ENCODE results near the gene ANKS6. TPM values are rescaled to one million over a fixed set of nuclear protein-coding genes. Genes with fewer than 3 reads are reported as not detected.

Gene ANKS6
- total RNA-seq, 4 donors from 2014 or later = 42.2 to 56.6 (median 49.9) TPM

DNA sequence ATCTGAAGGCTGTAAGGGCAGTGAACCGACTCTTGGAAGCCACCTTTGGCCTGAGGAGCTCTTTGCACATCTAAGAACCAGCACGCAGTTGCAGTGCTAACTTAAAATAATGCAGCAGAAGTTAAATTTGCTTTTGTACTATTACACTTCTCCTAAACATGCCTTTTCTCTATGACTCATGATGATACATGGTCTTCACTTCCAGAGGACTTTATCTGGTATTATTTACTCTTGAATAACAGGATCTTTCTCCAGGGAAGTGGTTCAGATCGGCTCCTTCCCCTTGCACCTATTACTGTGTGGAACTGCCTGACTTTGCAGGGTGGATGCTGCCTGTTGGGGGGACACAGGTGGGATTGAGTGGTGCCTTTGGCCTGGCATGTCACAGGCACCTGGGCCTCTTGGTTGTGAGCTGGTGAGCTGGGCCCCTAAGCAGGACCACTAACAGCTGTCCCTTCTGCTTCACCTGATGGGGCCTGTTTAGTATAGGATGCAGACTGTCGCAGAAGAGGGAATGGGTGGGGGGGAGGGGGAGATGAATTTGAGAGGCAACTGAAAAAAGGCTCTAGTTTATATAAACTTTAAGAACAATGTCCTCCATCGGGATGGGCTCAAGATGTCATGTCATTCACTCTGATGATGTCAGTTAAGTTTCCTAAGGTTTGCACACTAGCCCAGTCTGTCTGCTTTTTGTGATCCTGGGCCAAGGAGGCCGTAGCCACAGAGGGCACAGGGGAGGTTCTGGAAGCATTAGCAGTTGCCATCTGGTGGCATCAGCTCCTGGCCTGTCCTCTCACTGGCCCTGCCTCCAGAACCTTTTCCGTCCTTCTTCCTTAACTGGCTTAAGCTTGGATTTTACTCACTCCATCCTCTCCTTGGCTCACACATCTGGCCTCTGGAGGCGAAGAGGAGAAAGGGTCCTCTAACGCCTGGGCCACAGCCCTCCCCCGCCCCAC lies 53.8 kb downstream of the ANKS6 start:
- Histone ChIP-seq H3K4me3 (replicated peaks in 1 of 3) (no peak overlapping the region), H3K27ac (no peak overlapping the region), H3K27me3 (no peaks in the 10 kb centered on the region), H3K36me3 (peaks cover 9 to 11% of the 10 kb centered on the region in 2 donors), H3K4me1 (no peaks in the 10 kb centered on the region), H3K9me3 (no peaks in the 10 kb centered on the region)
- TF ChIP-seq, protein P1, sequence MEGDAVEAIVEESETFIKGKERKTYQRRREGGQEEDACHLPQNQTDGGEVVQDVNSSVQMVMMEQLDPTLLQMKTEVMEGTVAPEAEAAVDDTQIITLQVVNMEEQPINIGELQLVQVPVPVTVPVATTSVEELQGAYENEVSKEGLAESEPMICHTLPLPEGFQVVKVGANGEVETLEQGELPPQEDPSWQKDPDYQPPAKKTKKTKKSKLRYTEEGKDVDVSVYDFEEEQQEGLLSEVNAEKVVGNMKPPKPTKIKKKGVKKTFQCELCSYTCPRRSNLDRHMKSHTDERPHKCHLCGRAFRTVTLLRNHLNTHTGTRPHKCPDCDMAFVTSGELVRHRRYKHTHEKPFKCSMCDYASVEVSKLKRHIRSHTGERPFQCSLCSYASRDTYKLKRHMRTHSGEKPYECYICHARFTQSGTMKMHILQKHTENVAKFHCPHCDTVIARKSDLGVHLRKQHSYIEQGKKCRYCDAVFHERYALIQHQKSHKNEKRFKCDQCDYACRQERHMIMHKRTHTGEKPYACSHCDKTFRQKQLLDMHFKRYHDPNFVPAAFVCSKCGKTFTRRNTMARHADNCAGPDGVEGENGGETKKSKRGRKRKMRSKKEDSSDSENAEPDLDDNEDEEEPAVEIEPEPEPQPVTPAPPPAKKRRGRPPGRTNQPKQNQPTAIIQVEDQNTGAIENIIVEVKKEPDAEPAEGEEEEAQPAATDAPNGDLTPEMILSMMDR (IDR thresholded peaks at IDR 0.05) = no peak
- no peak for TF ChIP-seq POLR2A (IDR thresholded peaks at IDR 0.05)
- 90 to 92% methylated on average over 9 of the region's 10 CpGs for WGBS, 2 donors
- no peak for DNase-seq
- intact Hi-C loops (cut with DNase I) = no loop called here

DNA sequence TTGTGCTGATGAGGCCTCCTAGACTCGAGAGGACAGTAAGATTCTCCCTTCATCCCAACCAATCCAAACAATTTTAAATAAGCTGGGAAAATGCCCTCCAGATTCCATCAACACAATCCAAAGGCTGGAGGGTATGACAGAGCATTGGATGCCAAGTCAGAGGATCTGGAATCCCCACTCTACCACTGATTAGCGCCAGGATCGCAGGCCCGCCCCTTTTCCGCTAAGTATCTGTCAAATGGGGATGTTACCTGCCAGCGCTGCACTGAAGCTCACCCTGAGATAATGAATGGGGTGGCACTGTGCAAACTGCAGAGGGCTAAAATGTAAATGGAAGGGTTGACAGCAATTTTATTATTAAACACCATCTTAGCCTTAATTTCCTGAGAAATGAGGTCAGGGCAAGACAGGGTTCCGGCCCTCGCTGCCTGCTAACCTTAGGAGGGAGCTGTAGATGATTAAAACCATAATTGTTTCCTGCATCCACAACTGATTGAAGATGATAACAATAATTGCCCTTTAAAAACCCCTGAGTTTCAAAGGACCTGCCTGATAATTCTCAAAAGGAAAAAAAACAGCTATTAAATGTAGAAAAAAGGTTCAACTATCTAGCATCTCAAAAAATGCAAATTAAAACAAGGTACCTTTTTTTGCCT lies 56.0 kb downstream of the ANKS6 start:
- Histone ChIP-seq H3K36me3 (peaks cover 18 to 21% of the 10 kb centered on the region in 2 donors), H3K27ac (no peak overlapping the region), H3K9me3 (no peaks in the 10 kb centered on the region), H3K27me3 (no peaks in the 10 kb centered on the region), H3K4me1 (no peaks in the 10 kb centered on the region), H3K4me3 (replicated peaks in 1 of 3) (no peak overlapping the region)
- no peak for DNase-seq
- intact Hi-C loops (cut with DNase I) = no loop called here
- 87 to 95% methylated on average over 8 of the region's 8 CpGs for WGBS, 2 donors
- TF ChIP-seq, protein P1 (IDR thresholded peaks at IDR 0.05) = no peak
- no peak for TF ChIP-seq POLR2A (IDR thresholded peaks at IDR 0.05)

DNA sequence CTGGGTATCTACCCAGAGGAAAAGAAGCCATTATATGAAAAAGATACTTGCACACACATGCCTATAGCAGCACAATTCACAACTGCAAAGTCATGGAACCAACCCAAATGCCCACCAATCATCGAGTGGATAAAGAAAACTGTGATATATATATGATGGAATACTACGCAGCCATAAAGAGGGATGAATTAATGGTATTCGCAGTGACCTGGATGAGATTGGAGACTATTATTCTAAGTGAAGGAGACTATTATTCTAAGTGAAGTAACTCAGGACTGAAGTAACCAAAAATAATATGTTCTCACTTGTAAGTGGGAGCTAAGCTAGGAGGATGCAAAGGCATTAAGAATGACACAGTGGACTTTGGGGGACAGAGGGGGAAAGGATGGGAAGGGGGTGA lies 57.6 kb downstream of the ANKS6 start:
- no peaks in the 10 kb centered on the region for H3K4me1 ChIP-seq
- no peak overlapping the region for H3K4me3 ChIP-seq (replicated peaks in 1 of 3)
- 97 to 98% methylated on average over 3 of the region's 3 CpGs for WGBS, 2 donors
- intact Hi-C loops (cut with DNase I) = no loop called here
- H3K9me3 ChIP-seq = no peaks in the 10 kb centered on the region
- peaks cover 18 to 21% of the 10 kb centered on the region in 2 donors for H3K36me3 ChIP-seq
- TF ChIP-seq, protein P1 (IDR thresholded peaks at IDR 0.05) = no peak
- TF ChIP-seq POLR2A (IDR thresholded peaks at IDR 0.05) = no peak
- H3K27ac ChIP-seq = no peak overlapping the region
- no peaks in the 10 kb centered on the region for H3K27me3 ChIP-seq
- DNase-seq = no peak

DNA sequence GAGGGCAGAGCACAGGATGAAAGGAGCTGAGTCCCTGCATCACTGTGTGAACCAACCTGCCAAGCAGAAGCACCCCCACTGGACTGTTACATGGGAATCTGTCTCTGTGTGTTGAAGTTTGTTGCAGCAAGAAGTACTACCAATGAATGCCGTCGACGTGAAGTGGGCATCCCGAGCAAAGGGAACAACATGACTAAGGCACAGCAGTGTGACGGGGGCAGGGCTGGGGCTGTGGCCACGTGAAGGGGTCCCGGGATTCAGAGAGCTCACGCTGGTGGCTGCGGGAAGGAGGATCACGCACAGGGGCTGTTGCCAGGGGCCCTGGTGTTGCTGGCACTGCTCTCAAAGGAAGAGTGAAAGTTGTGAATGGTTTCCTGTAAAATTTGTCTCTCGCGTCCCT lies 60.1 kb downstream of the ANKS6 start:
- H3K36me3 ChIP-seq = peaks cover 18 to 19% of the 10 kb centered on the region in 2 donors

More for the DNA sequence above, 60.1 kb downstream of the ANKS6 start:
- WGBS, 2 donors = 83 to 92% methylated on average over 12 of the region's 12 CpGs
- Histone ChIP-seq H3K27me3 (no peaks in the 10 kb centered on the region), H3K4me1 (no peaks in the 10 kb centered on the region), H3K27ac (no peak overlapping the region), H3K9me3 (no peaks in the 10 kb centered on the region), H3K4me3 (replicated peaks in 1 of 3) (no peak overlapping the region)
- no peak for DNase-seq
- intact Hi-C loops (cut with DNase I) = no loop called here
- TF ChIP-seq, protein P1 (IDR thresholded peaks at IDR 0.05) = no peak
- TF ChIP-seq POLR2A (IDR thresholded peaks at IDR 0.05) = no peak
